Measurements from ENCODE around the gene PHLPP1. TPM values are rescaled to one million over a fixed set of nuclear protein-coding genes. Genes with fewer than 3 reads are reported as not detected.

Gene PHLPP1
- total RNA-seq, 3 donors from 2014 or later, result 9.8 to 19.9 (median 15.4) TPM

DNA sequence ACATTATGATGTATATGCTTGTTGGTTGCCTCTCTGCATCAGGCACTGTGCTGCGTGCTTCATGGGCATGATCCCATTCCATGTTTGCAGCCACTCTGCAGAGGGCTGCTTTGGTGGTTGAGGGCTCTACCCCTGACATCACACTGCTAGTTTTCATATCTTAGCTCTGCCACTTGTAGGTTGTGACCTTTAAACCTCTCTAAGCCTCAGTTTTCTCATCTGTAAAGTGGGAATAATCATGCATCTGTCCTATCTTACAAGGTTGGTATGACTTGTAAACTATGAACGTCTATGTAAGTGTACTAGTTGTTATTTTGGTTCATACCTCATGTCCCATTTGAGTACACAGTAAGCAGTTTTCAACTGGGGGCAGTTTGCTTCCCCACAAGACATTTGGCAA, 260.4 kb downstream of the PHLPP1 start:
- intact Hi-C loops (cut with DNase I; ENCODE audit: low total_unique reads), result no loop called here
- Histone ChIP-seq H3K4me3 (no peak overlapping the region), H3K27ac (peak overlapping the region in 1 of 2 donors; percentile 40), H3K27me3 (no peaks in the 10 kb centered on the region), H3K36me3 (no peaks in the 10 kb centered on the region), H3K4me1 (peaks cover 0 to 6% of the 10 kb centered on the region in 2 donors), H3K9me3 (no peaks in the 10 kb centered on the region)
- TF ChIP-seq POLR2A (IDR thresholded peaks at IDR 0.05), result no peak
- TF ChIP-seq POLR2AphosphoS5 (IDR thresholded peaks at IDR 0.05), result no peak
- TF ChIP-seq, protein P1, sequence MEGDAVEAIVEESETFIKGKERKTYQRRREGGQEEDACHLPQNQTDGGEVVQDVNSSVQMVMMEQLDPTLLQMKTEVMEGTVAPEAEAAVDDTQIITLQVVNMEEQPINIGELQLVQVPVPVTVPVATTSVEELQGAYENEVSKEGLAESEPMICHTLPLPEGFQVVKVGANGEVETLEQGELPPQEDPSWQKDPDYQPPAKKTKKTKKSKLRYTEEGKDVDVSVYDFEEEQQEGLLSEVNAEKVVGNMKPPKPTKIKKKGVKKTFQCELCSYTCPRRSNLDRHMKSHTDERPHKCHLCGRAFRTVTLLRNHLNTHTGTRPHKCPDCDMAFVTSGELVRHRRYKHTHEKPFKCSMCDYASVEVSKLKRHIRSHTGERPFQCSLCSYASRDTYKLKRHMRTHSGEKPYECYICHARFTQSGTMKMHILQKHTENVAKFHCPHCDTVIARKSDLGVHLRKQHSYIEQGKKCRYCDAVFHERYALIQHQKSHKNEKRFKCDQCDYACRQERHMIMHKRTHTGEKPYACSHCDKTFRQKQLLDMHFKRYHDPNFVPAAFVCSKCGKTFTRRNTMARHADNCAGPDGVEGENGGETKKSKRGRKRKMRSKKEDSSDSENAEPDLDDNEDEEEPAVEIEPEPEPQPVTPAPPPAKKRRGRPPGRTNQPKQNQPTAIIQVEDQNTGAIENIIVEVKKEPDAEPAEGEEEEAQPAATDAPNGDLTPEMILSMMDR (IDR thresholded peaks at IDR 0.05), result no peak
- no peak for DNase-seq (ENCODE audit: low spot score in 2 of 2)

DNA sequence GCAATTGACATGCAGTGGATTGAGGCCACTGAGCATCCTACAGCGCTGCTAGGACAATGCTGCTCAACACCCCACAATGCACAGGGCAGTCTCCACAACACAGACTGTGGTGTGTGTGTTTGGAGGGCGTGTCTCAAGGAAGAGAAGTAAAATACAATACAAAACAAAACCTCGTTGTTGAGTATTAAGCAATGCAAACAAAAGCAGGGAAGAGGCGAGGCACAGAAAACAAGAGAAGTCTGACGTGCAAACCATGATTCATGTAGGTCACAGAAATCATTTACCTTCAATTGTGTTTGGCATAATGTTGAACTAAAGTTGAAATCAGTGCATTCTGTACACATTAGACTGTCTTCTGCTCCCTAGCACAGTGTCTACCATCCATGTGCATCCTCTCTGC, 260.9 kb downstream of the PHLPP1 start:
- H3K9me3 ChIP-seq, result no peaks in the 10 kb centered on the region
- no peak overlapping the region for H3K4me3 ChIP-seq
- peak overlapping the region in 1 of 2 donors; percentile 40 for H3K27ac ChIP-seq
- peaks cover 0 to 6% of the 10 kb centered on the region in 2 donors for H3K4me1 ChIP-seq
- no peaks in the 10 kb centered on the region for H3K27me3 ChIP-seq
- TF ChIP-seq POLR2A (IDR thresholded peaks at IDR 0.05) (no peak), POLR2AphosphoS5 (IDR thresholded peaks at IDR 0.05) (no peak)
- TF ChIP-seq, protein P1 (IDR thresholded peaks at IDR 0.05), result no peak
- intact Hi-C loops (cut with DNase I; ENCODE audit: low total_unique reads), result no loop called here
- DNase-seq (ENCODE audit: low spot score in 2 of 2), result no peak
- no peaks in the 10 kb centered on the region for H3K36me3 ChIP-seq

DNA sequence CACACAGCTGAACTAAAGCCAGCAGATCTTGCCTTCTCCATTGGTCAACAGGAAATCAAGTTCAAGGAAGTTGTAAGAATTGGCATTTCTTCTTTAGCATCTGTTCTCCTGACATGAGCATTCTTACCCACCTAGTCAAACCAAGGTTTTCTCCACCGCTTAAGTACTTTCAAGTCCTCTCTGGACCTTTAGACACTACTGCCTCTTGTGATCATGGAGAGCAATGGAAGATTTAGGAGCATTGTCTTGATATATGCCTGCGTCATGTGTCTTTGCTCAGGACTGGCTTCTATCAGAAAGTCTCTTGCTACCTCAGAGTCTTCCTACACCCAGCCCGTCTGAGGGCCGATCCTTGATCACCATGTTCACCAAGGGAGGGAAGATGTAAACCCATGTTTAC, 262.2 kb downstream of the PHLPP1 start:
- DNase-seq (ENCODE audit: low spot score in 2 of 2), result no peak
- TF ChIP-seq, protein P1 (IDR thresholded peaks at IDR 0.05), result no peak
- TF ChIP-seq POLR2AphosphoS5 (IDR thresholded peaks at IDR 0.05), result no peak
- TF ChIP-seq POLR2A (IDR thresholded peaks at IDR 0.05), result no peak
- peak overlapping the region in 1 of 2 donors; percentile 52 for H3K27ac ChIP-seq
- intact Hi-C loops (cut with DNase I; ENCODE audit: low total_unique reads), result no loop called here
- no peak overlapping the region for H3K4me3 ChIP-seq
- H3K9me3 ChIP-seq, result no peaks in the 10 kb centered on the region
- peaks cover 0 to 6% of the 10 kb centered on the region in 2 donors for H3K4me1 ChIP-seq
- H3K27me3 ChIP-seq, result no peaks in the 10 kb centered on the region
- H3K36me3 ChIP-seq, result no peaks in the 10 kb centered on the region

DNA sequence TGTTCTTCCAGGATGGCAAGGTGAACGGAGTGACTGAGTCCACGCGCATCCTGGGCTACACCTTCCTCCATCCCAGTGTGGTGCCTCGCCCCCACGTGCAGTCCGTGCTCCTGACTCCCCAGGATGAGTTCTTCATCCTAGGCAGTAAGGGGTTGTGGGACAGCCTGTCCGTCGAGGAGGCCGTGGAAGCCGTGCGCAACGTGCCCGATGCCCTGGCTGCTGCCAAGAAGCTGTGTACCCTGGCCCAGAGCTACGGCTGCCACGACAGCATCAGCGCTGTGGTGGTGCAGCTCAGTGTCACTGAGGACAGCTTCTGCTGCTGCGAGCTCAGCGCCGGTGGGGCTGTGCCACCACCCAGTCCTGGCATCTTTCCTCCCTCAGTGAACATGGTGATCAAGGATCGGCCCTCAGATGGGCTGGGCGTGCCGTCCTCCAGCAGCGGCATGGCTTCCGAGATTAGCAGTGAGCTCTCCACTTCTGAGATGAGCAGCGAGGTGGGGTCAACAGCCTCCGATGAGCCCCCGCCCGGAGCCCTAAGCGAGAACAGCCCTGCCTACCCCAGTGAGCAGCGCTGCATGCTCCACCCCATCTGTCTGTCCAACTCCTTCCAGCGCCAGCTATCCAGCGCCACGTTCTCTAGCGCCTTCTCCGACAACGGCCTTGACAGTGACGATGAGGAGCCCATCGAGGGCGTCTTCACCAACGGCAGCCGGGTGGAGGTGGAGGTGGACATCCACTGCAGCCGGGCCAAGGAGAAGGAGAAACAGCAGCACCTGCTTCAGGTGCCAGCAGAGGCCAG, 263.1 kb downstream of the PHLPP1 start:
- TF ChIP-seq, protein P1 (IDR thresholded peaks at IDR 0.05), result no peak
- TF ChIP-seq POLR2AphosphoS5 (IDR thresholded peaks at IDR 0.05) (no peak), POLR2A (IDR thresholded peaks at IDR 0.05) (no peak)
- no peaks in the 10 kb centered on the region for H3K36me3 ChIP-seq
- no peak overlapping the region for H3K4me3 ChIP-seq
- peaks cover 0 to 6% of the 10 kb centered on the region in 2 donors for H3K4me1 ChIP-seq
- DNase-seq (ENCODE audit: low spot score in 2 of 2), result no peak
- no peaks in the 10 kb centered on the region for H3K27me3 ChIP-seq
- H3K9me3 ChIP-seq, result no peaks in the 10 kb centered on the region
- H3K27ac ChIP-seq, result peak overlapping the region in 1 of 2 donors; percentile 3
- intact Hi-C loops (cut with DNase I; ENCODE audit: low total_unique reads), result no loop called here

DNA sequence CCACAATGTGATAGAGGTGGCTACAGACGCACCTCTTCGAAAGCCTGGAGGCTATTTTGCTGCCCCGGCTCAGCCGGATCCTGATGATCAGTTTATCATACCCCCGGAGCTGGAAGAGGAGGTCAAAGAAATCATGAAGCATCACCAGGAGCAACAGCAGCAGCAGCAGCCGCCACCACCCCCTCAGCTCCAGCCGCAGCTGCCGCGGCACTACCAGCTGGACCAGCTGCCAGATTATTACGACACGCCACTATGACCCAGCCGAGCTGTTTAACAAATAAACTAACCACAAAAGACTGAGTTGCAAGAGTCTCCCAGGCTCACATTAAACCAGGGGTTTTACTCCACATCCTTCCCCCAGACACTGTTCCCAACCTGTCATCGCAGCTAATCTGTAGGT, 263.8 kb downstream of the PHLPP1 start:
- no peaks in the 10 kb centered on the region for H3K36me3 ChIP-seq
- intact Hi-C loops (cut with DNase I; ENCODE audit: low total_unique reads), result no loop called here
- H3K9me3 ChIP-seq, result no peaks in the 10 kb centered on the region
- TF ChIP-seq POLR2AphosphoS5 (IDR thresholded peaks at IDR 0.05) (peak in 1 of 3 donors; percentile 22), POLR2A (IDR thresholded peaks at IDR 0.05) (no peak)
- TF ChIP-seq, protein P1 (IDR thresholded peaks at IDR 0.05), result no peak
- peak overlapping the region in 1 of 2 donors; percentile 3 for H3K27ac ChIP-seq
- H3K4me3 ChIP-seq, result no peak overlapping the region
- H3K27me3 ChIP-seq, result no peaks in the 10 kb centered on the region
- DNase-seq (ENCODE audit: low spot score in 2 of 2), result peak; percentile 73 to 76
- H3K4me1 ChIP-seq, result peaks cover 0 to 6% of the 10 kb centered on the region in 2 donors
